ENCODE measurements around the gene TBX5.

Gene TBX5

DNA sequence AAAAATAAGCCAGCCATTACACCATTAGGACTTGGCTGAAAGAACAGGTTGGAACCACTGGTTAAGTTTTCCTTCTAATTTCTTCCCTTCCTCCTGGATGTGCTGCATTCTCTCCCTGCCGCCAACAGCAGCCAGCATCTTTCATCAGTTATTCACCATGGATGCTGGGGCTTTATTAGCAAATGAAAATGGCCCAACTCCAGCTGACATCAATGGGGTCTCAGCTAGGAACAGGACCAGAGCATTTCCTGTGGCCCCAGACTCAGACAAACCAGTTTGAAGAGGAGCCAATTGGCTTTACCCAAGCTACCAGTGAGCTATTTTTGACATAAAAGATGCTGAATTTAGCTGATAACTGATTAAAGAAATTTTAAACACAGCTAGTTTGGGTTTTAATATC, 26.0 kb upstream of the TBX5 start:
- no peak for DNase-seq (ENCODE audit: low read depth in 2 of 2)

DNA sequence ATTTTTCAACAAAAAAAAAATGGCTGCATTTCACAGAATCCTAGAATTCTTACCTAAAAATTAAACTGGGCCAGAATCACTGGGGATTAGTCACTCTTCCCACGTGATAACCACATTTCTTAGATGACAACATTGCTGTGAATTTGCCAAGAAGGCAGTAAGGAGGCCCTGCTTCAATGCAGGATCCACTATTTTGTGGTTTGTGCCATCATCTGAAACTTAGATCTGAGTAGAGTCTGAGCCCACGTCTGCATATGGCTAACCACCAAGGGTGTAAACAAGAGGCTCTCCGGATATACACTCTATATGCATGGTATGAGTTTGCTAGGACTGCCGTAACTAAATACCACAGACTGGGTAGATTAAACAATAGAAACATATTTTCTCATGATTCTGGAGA, 24.4 kb upstream of the TBX5 start:
- no peak for DNase-seq (ENCODE audit: low read depth in 2 of 2)

DNA sequence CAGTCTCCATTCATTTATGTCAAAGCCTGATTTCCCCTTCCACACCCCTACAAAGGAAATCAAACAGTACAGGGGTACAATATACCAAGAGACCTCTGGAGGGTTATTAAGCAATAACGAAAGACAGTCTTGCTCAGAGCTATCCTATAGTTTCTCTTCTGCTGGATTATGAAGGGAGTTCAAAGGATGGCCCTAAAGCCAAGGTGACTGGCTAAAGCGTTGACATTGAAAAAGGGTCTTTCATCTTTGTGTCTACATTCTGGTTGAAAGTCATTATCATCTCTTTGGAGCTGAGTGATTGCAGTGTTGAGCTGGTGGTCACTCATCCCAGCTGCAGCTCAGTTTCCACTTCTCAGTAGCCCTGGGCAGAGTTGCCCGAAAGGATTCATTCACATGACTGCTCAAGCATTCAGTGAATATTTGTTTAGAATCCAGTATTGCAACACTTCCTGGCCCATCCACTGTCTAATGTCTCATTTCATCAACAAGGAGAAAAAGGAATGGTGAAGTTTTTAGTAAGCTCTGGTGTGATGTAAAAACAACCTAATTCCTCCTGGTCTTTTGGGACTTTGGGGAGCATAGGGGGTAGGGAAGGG, 19.2 kb upstream of the TBX5 start:
- no peak for DNase-seq (ENCODE audit: low read depth in 2 of 2)

DNA sequence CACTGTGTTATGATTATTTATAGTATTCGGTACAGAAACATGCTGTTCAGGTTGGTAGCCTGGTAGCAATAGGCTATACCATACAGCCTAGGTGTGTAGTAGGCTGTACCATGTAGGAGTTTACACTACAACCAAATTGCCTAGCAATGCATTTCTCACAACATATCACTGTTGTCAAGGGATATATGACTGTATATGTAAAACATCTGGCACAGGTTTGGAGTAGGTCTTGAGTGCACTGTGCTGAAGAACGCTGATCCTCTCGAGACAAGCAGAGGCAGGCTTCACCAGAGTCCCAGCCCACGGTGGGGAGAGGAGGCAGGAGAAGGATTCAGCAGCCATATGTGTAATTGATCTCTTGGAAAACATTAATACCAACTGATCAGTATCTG, 15.0 kb upstream of the TBX5 start:
- DNase-seq (ENCODE audit: low read depth in 2 of 2), result no peak

DNA sequence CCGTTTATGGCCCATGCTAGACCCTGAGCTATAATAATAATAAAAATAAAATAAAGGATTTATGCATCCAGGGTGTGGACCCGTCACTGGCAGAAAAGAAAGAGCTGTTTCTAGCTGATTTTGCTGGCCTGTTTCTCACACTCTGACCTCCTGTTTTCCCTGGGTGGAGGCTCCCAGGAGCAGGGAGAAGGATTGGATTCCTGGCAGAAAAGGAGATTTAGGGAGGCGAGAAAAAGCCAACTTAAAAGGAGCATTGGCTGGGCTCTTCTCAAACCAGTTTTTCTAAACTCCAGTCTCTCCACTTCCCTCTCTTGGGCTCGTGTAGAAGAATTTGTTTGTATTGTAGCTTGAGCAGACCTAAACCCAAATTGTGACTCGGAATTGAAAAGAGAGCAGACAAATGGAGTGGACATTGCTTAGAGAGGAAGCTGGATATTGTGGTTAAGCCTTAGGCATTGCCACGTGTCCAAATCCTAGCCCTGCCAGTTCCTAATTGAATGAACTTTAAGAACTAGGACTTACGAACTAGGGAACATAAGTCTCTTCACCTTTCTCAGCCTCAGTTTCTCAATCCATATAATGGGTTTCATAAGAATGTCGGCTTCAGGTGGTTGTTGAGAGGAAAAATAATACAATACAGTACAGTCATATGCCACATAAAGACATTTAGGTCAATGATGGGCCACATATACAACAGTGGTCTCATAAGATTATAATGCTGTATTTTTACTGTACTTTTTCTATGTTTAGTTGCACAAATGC, 14.4 kb upstream of the TBX5 start:
- no peak for DNase-seq (ENCODE audit: low read depth in 2 of 2)

DNA sequence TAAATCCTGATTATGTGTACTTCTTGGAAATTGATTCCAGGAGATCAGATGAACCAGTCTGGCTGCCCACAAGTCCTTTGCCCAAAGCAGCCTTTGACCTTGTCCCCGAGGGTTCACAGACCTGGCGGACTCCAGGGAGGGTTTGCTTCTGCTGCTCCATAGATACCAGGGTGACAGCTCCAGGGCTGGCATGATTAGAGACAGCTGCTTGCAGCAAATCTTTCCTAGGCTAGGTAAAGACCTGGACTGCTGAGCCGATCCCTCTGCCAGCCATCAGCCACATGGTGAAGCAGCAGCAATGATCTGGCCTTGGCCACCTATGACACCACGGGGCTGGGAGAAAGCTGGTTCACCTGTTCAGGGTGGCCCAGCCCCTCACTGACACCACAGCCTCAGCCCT, 10.1 kb upstream of the TBX5 start:
- DNase-seq (ENCODE audit: low read depth in 2 of 2), result no peak

DNA sequence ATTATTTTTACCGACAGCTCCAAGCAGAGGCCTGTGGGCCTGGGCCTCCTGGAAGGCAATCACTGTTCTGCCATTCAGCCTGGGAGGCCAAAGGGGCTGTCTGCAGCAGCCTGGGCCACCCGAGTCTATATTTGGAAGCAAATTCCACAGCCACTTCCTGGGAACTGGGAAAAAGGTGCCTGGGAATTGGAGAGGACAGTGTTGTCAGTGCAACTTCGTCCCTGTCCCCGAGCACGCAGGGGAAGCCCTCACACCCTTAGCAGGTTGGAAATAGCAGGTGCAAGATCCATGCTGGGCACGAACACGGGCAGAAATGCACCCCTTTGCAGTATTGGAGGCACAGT, 9.6 kb upstream of the TBX5 start:
- no peak for DNase-seq (ENCODE audit: low read depth in 2 of 2)

DNA sequence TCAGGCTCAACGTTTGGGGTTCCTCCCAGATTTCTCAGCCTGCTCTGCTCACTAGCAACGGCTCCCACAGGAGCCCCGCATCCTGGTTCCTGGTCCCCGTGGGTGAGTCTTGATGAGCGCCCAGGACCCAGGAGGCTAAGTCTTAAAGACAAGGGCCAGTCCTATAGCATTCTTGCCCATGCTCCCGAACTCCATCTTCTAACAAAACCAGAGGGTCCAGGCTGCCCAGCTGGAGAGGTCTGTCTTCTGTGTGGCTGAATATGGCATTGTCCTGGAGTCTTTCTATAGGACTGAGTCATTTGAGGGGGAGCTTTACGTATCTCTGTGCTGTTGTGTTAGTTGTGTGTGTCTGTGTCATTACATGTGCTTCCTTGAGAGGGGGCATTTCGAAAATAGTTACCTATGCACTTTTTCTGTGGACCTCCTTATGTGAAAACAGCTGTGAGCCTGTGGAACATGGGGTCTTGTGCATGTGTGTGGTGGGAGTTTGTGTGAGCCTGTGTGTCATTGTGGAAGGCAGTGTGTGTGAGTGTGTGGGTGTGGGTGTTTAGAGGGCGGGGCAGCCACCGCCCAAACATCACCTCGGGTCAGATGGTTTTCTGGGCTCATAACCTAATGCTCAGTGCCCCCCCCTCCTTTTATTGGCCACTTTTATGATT, 9.1 kb upstream of the TBX5 start:
- no peak for DNase-seq (ENCODE audit: low read depth in 2 of 2)

DNA sequence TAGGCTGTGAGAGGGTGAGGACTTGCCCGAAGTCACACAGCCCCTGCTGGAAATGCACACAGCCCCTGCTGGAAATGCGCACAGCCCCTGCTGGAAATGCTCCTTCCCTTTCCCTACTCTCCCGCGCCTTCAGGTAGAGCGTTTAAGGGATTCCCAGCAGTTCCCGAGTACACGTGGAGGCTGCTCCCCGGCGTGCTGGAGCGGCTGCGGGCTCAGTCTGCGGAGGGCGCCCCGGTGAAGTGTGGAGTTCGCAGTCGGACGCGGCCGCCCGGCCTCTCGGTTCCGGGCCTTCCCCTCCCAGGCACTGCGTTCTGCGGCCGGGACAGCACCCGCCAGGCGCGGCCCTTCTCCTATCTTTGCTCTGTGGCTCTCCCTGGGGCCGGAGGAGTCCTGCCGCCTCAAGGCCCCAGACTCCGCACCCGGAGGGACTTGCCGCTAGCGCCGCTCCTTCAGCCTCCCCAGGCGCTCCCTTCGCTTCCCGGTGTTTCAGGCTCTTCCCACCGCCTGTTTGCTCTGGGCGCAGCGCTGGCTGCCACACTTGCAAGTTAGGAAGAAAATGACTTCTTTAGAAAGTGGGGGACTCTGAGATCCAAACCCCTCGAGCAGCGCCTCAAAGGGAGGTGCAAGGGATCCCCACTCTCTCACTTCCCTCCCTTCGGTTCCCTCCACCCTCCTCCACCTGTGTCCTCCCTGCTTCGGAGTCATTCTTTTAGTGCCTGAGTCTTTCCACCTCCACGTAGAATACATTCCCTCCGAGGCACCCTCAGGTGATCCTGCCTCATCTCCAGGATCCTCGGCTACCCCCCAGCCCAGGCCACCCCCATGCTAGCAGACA, 8.3 kb upstream of the TBX5 start:
- no peak for DNase-seq (ENCODE audit: low read depth in 2 of 2)

DNA sequence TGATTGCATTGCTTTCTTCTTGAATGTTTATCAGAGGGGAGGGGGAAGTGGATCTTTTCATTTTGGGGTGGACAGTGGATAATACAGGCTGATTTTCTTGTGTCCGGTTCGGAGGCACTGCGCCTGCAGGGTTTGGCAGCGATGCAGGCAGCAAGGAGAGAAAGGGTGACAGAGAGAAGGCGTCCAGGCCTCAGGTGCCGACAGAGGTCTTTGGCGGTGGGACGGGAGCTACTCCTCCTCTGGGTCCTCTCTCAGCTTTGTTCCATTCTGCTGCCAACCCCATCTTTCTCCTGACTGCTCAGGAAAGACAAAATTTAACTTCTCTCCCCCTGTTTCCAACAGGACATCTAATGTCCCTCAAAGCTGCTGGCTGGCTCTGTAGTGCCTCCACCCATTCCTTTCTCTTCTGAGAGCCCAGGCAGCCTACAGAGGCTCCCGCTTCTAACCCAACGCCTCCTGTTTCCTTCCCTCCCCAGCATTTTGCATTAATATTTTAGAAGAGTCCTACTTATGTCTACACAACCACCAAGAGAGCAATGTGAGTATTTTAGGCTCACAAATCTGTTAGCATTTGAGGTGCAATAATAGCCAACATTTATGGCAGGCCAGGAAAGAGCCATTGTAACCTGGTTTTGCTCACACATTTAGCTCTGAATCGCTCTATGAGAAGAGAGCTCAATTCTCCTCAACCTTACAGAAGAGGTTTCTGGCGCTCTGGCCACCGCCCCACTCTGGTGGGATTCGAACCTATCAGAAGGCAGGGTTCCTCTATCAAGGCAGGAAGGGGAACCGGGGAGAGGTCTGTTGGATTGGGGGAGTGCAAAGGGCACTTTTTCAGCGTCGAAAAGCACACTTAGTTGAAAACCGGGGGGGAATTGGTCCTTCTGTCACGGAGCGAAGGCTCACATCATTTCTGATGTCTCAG, 7.1 kb upstream of the TBX5 start:
- no peak for DNase-seq (ENCODE audit: low read depth in 2 of 2)

DNA sequence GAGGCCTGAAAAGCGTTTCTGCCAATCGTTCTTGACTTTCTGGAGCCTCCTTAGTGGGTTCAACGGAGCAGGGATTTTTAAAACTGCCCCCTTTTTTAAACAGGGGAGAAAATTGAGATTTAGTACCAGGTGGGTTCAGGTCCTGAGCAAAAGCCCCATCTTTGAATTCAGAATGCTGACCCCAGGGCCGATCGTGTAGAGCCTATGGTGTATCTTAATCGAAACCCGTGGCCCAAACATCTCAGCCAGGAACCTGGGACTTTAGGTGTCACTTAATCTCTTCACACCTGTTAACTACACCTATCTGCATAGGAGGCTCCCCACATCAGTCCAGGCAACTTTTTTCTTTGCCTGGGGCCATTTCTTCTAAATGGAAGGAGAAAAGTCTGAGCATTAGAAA, 6.4 kb upstream of the TBX5 start:
- DNase-seq (ENCODE audit: low read depth in 2 of 2), result no peak

DNA sequence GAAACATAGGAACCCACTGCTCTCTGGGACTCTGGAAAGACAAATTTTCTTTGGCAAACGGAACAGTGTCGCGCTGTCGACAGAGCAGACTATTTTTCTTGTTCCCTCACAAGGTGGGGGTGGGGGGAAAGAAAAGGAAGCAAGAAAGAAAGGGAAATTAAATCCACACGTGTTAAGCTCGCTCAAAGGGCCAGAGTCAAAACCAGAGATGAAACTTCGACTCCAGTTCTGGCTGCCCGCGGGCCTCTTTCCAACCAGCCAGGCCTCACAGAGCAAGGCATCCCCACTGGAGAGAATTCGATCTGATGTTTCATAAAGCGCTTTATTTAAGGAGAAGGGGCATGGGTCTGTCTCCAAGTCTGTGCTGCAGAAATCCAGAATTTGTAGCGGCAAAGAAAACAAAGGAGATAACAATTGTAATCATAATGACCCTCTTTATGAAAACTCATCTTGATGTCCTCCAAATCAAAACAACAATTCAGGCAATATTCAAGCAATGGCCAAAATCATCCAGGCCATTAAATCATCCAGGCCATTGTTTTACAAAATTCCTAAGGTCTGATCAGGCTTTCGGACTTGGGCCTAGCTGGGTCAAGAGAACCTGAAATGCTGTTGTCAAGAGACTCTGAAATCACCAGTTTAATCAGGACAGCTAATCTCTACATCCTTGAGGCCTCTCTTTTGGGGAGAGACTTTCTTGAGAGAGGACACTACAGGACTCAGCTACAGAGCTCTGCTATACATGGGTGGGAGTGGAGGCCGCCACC, 5.3 kb upstream of the TBX5 start:
- no peak for DNase-seq (ENCODE audit: low read depth in 2 of 2)

DNA sequence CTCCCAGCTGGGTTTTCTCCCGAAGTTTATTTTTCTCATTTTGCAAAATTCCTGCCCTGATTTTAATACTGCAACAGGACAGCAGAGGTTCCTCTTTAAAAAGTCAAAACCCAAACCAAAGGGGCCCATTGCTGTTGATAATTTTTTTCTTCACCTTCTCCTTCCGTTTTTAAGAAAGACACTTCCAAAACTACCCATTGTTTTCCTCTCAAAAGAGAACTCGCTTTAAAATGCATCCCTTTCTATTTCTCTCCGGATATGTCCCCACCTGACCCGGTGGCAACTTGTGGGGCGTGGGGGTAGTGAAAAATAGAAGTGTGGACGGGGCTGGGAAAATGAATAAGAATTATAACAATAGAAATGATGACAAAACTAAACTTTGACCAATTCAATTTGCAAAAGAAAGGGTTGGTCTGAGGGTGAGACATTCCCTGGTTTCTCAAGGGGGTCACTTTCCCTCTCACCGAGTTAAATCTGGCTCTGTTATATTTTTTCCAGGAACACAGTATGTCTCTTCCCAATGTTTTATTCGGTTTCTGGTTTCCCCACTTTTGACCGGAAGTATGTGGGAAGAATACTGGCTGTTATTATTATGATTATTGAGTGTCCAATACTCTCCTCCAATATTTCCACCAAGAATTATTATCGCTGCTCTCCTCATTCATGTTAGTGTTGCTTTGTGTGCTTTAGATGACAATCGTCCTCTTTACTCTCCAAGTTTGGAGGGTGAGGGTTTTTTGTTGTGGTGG, 4.1 kb upstream of the TBX5 start:
- DNase-seq (ENCODE audit: low read depth in 2 of 2), result no peak

DNA sequence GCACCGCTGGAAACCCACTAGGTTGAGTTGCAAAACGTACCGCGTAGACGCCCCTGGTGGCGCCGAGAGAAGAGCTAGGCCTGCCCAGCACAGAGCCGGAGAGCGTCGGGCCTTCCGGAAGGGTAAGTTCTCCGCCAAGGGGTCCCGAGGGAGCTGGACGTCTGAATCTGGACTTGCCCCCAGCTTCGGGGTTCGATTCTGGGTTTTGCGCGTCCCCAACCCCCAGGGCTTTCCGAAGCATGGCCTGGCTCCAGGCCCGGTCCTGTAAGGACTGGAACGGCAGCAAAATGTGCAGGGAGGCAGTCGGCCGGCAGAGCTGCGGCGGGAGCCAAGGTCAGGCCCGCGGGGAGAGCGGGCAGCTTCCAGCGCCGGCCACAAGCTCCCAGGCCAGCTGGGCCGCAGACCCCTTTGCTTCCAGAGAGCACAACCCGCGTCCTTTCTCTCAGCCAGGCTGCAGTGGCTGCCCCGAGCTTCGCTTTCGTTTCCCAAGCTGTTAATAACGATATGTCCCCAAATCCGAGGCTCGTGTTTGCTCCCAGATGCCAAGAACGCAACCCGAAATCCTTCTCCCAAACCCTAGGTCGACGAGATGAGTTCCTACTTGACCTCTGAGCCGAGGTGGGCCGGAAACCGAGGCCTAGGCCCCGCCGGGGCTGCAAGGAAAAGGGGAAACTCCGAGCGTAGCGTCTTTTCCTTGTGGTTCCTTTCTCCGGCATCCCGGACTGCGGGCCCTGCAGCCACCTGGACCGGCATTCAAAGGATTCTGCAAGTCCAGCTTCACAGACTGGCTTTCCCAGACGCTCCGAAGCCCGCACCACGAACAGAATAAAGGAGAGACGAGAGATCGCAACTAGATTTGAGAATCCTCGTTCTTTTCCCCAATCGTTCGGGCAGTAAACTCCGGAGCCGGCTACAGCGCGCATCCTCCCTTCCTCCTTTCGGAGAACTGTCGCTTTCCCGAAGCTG, 3.2 kb upstream of the TBX5 start:
- no peak for DNase-seq (ENCODE audit: low read depth in 2 of 2)

DNA sequence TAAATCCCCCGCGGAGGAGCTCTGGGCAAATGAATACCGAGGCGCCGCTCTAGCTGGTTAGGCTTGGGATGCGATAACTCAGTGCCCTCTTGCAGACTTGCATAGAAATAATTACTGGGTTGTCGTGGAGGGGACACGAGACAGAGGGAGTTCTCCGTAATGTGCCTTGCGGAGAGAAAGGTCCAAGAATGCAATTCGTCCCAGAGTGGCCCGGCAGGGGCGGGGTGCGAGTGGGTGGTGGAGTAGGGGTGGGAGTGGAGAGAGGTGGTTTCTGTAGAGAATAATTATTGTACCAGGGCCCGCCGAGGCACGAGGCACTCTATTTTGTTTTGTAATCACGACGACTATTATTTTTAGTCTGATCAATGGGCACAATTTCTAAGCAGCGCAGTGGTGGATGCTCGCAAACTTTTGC, 2.5 kb upstream of the TBX5 start:
- no peak for DNase-seq (ENCODE audit: low read depth in 2 of 2)

DNA sequence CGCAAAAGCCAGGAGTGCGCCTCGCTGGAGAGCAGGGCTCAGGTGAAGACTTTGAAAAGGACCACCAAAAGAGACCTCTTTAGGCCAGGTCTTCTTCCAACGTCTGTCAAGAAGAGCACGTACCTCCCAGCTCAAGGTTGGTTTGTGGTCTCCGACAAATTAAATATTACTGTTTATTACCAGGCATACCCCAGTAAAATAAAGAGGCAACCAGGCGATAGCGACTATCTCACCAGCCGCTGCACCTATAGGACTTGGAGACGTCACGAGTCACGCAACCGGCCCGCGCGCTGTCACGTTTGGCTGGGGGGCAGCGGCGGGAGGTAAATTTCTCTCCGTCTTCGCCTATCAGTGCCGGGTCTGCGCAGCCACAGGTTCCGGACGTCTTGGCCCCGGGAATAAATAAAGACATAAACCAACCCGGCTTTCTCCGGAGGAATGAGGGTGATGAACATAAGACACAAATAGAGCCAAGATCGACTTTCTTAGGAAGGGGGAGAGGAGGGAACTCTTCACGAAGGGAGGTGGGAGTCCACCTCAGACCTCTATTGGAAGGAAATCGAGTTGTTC, 2.0 kb upstream of the TBX5 start:
- no peak for DNase-seq (ENCODE audit: low read depth in 2 of 2)

DNA sequence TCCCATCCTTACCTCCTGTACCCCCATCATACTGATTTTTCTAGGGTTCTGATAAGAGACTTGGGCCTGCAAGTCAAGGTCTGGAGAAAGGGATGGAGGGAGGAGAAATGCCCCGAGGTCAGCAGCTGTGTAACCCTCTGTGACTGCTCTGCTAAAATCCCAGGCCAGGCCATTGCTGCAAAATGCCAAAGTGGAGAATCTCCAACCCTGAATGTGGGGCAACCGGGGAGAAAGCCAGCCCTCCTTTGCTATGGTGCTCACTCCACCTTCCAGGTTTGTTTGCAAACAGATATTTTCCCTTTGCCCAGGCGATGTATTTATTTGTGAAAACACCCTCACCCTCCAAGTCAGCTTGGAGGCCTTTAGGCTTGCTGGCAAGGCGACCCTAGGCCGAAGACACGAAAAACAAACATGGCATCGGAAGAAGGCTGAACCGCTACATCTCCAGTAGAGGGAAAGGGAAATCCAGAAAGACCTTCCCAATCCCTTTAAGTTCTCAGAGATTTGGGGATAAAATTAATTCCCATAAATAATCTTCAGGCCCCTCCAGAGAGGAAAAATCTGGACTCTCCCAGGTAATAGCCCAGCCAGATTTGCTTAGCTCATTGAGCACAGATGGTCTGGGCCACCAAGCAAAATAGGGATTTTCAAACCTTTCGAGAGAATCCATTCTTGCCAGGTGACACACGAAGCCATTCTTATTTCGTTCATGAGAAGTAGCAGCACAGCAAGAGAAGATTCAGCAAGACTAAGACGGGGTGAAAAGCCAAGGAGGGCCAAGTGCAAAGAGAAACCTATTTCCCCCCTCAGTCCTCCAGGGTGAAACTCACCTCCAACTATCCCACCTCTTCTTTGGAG, 1.3 kb upstream of the TBX5 start:
- DNase-seq (ENCODE audit: low read depth in 2 of 2), result no peak
